HepG2 (cell line): Measurements from ENCODE around the gene RRAS. TPM values are rescaled to one million over a fixed set of nuclear protein-coding genes. Genes with fewer than 3 reads are reported as not detected.
A peak's percentile ranks its signal among the peaks of the same experiment; 100 is the strongest.

ENCODE experiments used
- CHCHD3 ChIP-seq: sonication (generic); formaldehyde crosslinking; IDR thresholded peaks from 2 replicates; pipeline ENCODE4 v1.8.0; 2022; ENCODE audit warnings: mild to moderate bottlenecking, missing genetic modification reagents, moderate library complexity
- ETV6 ChIP-seq: sonication (generic); formaldehyde crosslinking; conservative IDR thresholded peaks from 2 replicates; pipeline ENCODE4 v1.4.0; 2020; ENCODE audit warnings: missing genetic modification reagents
- HOXD1 ChIP-seq: sonication (generic); formaldehyde crosslinking; IDR thresholded peaks from 2 replicates; pipeline ENCODE4 v1.5.0; 2020; ENCODE audit warnings: missing genetic modification reagents
- NCOA1 ChIP-seq: sonication (generic); formaldehyde crosslinking; IDR thresholded peaks from 2 replicates; pipeline ENCODE4 v1.9.0; 2021; ENCODE audit warnings: missing genetic modification reagents
- NFE2 ChIP-seq: sonication (generic); formaldehyde crosslinking; IDR thresholded peaks from 2 replicates; pipeline ENCODE4 v1.4.0; 2020; ENCODE audit warnings: missing genetic modification reagents
- NRL ChIP-seq: sonication (generic); formaldehyde crosslinking; IDR thresholded peaks from 2 replicates; pipeline ENCODE4 v1.5.0; 2020; ENCODE audit warnings: missing genetic modification reagents, mild to moderate bottlenecking, moderate library complexity, borderline replicate concordance
- ZNF547 ChIP-seq: sonication (generic); formaldehyde crosslinking; IDR thresholded peaks from 2 replicates; pipeline ENCODE4 v1.5.1; 2020; ENCODE audit warnings: mild to moderate bottlenecking, missing genetic modification reagents
- polyA plus RNA-seq, 8 experiments: library from polyadenylated mRNA; depleted of rRNA in 3 of 8; stranded (reverse) in 7 of 8; unstranded in 1 of 8; fragments of >200 nt; fragmentation: Illumina TruSeq in 4 of 8; extraction: Trizol in 4 of 8; gene quantifications; 2 replicates each; pipeline versions ENCODE4 v1.2.1 to v1.2.3, GENCODE V29; 2011 to 2016; ENCODE audit warnings: low read depth in 4 of 8, missing spikeins in 1 of 8, mixed read lengths in 1 of 8; ENCODE audit not compliant: insufficient read depth in 1 of 8
- total RNA-seq, 5 experiments: library from RNA; depleted of rRNA; stranded (reverse); fragments of >200 nt; fragmentation: Illumina TruSeq; extraction: Trizol; gene quantifications; 2 replicates each; pipeline ENCODE4 v1.2.3, GENCODE V29; 2016; ENCODE audit warnings: low read depth in 1 of 5
- TF ChIP-seq, protein P1 (sequence below), 2 experiments: fragments of 450-650 bp in 1 of 2; sonication (generic) in 1 of 2; formaldehyde crosslinking in 1 of 2; IDR thresholded peaks; 2 replicates each; pipeline versions ENCODE4 v1.6.1 to v1.8.0; 2016 to 2022; ENCODE audit warnings: antibody characterized with exemption in 1 of 2, mild to moderate bottlenecking in 1 of 2, missing genetic modification reagents in 1 of 2
- TF ChIP-seq, protein P2 (sequence below): sonication (generic); formaldehyde crosslinking; IDR thresholded peaks from 2 replicates; pipeline ENCODE4 v1.4.0; 2020; ENCODE audit warnings: missing genetic modification reagents
- TF ChIP-seq, protein P3 (sequence below): IDR thresholded peaks from 2 replicates; pipeline ENCODE4 v1.6.1; 2016; ENCODE audit warnings: missing compliant biosample characterization, missing genetic modification reagents, borderline replicate concordance
- TF ChIP-seq, protein P4 (sequence below): sonication (generic); formaldehyde crosslinking; IDR thresholded peaks from 2 replicates; pipeline ENCODE4 v1.4.0; 2020; ENCODE audit warnings: low read depth, mild to moderate bottlenecking, missing genetic modification reagents
- TF ChIP-seq, protein P5 (sequence below): sonication (generic); formaldehyde crosslinking; IDR thresholded peaks from 2 replicates; pipeline ENCODE4 v1.5.0; 2020; ENCODE audit warnings: mild to moderate bottlenecking, low read depth, missing genetic modification reagents, borderline replicate concordance

RRAS gene
- total and polyA plus RNA-seq, 2 of the 13 experiments (the other 11 are each of a cell fraction or from before 2014, with no cell fraction given) = 1.5 to 12.0 TPM

DNA sequence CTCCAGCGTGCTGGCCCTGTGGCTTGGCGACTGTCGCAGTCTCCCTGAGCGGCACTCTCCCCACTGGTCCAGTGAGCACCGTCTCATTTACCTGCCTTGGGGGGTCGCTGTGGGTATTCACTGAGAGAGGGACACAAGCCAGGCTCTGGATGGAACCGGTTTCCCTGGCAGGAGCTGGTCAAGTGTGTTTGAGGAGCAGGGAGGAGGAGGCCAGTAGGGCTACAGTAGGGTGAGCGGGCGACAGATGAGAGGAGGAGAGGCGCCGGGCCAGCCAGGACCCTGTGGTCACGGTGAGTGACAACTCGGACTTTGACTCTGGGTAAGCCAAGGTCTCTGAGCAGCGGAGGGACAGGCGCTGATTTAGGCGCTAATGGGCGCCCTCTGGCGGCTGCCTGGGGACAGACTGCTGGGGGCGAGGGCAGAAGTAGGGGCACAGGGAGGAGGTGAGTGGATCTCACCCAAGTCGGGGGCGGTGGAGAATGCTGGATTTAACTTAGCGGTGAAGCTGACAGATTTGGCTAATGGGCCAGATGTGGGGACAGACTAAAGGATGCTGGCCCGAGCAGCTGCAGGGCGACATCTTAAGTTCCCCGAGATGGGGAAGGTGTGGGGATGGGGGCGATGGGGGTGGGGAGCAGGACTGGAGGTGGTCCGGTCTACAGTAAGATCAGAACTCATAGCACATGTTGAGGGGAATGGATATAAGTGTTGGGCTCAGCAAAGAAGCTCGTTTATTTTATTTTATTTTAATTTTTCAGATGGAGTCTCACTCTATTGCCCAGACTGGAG, 32.4 kb upstream of the RRAS start (continued):
- TF ChIP-seq, protein P1, sequence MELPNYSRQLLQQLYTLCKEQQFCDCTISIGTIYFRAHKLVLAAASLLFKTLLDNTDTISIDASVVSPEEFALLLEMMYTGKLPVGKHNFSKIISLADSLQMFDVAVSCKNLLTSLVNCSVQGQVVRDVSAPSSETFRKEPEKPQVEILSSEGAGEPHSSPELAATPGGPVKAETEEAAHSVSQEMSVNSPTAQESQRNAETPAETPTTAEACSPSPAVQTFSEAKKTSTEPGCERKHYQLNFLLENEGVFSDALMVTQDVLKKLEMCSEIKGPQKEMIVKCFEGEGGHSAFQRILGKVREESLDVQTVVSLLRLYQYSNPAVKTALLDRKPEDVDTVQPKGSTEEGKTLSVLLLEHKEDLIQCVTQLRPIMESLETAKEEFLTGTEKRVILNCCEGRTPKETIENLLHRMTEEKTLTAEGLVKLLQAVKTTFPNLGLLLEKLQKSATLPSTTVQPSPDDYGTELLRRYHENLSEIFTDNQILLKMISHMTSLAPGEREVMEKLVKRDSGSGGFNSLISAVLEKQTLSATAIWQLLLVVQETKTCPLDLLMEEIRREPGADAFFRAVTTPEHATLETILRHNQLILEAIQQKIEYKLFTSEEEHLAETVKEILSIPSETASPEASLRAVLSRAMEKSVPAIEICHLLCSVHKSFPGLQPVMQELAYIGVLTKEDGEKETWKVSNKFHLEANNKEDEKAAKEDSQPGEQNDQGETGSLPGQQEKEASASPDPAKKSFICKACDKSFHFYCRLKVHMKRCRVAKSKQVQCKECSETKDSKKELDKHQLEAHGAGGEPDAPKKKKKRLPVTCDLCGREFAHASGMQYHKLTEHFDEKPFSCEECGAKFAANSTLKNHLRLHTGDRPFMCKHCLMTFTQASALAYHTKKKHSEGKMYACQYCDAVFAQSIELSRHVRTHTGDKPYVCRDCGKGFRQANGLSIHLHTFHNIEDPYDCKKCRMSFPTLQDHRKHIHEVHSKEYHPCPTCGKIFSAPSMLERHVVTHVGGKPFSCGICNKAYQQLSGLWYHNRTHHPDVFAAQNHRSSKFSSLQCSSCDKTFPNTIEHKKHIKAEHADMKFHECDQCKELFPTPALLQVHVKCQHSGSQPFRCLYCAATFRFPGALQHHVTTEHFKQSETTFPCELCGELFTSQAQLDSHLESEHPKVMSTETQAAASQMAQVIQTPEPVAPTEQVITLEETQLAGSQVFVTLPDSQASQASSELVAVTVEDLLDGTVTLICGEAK (IDR thresholded peaks at IDR 0.05) = no peak
- TF ChIP-seq, protein P1 (CRISPR knock-in tag; IDR thresholded peaks at IDR 0.05) = peak; percentile 60; the same call in 1 of the 2 replicates
- peak; percentile 75; the same call in 1 of the 2 replicates for TF ChIP-seq ZNF547
- TF ChIP-seq, protein P2, sequence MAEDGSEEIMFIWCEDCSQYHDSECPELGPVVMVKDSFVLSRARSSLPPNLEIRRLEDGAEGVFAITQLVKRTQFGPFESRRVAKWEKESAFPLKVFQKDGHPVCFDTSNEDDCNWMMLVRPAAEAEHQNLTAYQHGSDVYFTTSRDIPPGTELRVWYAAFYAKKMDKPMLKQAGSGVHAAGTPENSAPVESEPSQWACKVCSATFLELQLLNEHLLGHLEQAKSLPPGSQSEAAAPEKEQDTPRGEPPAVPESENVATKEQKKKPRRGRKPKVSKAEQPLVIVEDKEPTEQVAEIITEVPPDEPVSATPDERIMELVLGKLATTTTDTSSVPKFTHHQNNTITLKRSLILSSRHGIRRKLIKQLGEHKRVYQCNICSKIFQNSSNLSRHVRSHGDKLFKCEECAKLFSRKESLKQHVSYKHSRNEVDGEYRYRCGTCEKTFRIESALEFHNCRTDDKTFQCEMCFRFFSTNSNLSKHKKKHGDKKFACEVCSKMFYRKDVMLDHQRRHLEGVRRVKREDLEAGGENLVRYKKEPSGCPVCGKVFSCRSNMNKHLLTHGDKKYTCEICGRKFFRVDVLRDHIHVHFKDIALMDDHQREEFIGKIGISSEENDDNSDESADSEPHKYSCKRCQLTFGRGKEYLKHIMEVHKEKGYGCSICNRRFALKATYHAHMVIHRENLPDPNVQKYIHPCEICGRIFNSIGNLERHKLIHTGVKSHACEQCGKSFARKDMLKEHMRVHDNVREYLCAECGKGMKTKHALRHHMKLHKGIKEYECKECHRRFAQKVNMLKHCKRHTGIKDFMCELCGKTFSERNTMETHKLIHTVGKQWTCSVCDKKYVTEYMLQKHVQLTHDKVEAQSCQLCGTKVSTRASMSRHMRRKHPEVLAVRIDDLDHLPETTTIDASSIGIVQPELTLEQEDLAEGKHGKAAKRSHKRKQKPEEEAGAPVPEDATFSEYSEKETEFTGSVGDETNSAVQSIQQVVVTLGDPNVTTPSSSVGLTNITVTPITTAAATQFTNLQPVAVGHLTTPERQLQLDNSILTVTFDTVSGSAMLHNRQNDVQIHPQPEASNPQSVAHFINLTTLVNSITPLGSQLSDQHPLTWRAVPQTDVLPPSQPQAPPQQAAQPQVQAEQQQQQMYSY (CRISPR knock-in tag) = 0 out of 2 replicates have a peak, but pooled peaks have one; percentile 36
- no peak for TF ChIP-seq CHCHD3
- TF ChIP-seq, protein P3, sequence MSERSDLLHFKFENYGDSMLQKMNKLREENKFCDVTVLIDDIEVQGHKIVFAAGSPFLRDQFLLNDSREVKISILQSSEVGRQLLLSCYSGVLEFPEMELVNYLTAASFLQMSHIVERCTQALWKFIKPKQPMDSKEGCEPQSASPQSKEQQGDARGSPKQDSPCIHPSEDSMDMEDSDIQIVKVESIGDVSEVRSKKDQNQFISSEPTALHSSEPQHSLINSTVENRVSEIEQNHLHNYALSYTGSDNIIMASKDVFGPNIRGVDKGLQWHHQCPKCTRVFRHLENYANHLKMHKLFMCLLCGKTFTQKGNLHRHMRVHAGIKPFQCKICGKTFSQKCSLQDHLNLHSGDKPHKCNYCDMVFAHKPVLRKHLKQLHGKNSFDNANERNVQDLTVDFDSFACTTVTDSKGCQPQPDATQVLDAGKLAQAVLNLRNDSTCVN = 0 out of 2 replicates have a peak, but pooled peaks have one; percentile 73
- no peak for TF ChIP-seq NFE2 (CRISPR knock-in tag)
- TF ChIP-seq, protein P4, sequence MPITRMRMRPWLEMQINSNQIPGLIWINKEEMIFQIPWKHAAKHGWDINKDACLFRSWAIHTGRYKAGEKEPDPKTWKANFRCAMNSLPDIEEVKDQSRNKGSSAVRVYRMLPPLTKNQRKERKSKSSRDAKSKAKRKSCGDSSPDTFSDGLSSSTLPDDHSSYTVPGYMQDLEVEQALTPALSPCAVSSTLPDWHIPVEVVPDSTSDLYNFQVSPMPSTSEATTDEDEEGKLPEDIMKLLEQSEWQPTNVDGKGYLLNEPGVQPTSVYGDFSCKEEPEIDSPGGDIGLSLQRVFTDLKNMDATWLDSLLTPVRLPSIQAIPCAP (CRISPR knock-in tag) = no peak
- TF ChIP-seq ETV6 (CRISPR knock-in tag) = no peak
- TF ChIP-seq NCOA1 (CRISPR knock-in tag) = no peak
- TF ChIP-seq HOXD1 = no peak
- no peak for TF ChIP-seq NRL
- TF ChIP-seq, protein P5, sequence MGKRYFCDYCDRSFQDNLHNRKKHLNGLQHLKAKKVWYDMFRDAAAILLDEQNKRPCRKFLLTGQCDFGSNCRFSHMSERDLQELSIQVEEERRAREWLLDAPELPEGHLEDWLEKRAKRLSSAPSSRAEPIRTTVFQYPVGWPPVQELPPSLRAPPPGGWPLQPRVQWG (CRISPR knock-in tag) = no peak
